ENCODE results near the gene NNAT.

NNAT gene

DNA sequence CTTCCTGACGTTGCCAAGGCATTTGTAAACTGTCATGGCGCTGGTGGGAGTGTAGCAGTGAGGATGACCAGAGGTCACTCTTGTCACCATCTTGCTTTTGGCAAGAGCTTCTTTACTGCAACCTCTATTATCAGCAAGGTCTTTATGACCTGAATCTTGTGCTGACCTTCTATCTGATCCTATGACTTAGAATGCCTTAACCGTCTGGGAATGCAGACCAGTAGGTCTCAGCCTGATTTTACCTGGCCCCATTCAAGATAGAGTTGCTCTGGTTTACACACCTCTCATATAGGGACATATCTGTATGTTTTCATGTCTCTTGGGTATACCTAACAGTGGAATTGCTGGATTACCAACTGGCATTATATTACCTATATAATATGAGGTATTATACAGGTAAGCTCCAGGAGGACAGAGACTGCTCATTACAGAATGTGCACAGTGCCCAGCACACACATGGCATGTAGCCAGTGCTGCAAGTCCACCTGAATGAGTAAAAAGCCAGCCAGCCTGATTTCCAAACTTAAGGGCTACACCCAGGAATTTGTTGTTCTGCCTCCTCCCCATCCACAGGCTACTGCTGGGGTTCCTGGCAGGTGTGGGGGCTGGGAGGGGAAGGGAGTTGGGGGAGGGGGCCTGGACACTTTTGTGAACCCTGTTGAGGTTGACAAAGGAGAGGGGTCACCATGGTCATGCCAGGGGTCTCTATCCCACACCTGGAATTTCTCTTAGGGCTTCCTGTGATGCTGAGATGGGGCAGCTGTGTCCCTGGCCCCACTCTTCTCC lies 41.8 kb downstream of the NNAT start:
- Histone ChIP-seq H3K4me2 (ENCODE audit: insufficient read depth, low read length) (no peak overlapping the region), H3K79me2 (ENCODE audit: insufficient read depth, low read length) (no peaks in the 10 kb centered on the region), H3K4me1 (ENCODE audit: insufficient read depth, low read length) (peaks cover 24% of the 10 kb centered on the region), H4K20me1 (ENCODE audit: insufficient read depth, low read length) (peaks cover 15% of the 10 kb centered on the region; the same call in 1 of the 2 replicates), H3K9ac (ENCODE audit: low read depth, low read length) (no peak overlapping the region), H3K27me3 (ENCODE audit: insufficient read depth, low read length, poor library complexity) (peaks cover 31% of the 10 kb centered on the region), H3K9me3 (ENCODE audit: insufficient read depth, low read length, severe bottlenecking) (no peaks in the 10 kb centered on the region), H2AFZ (ENCODE audit: low read depth, low read length) (no peak overlapping the region), H3K27ac (ENCODE audit: low read length) (no peak overlapping the region), H3K36me3 (ENCODE audit: insufficient read depth, low read length) (no peaks in the 10 kb centered on the region), H3K4me3 (ENCODE audit: low read depth in 1 of 2, low read length in 2 of 2) (no peak overlapping the region)
- DNase-seq (no peak), ATAC-seq (ENCODE audit: insufficient read depth, low read depth) (no peak)
- TF ChIP-seq, protein P1, sequence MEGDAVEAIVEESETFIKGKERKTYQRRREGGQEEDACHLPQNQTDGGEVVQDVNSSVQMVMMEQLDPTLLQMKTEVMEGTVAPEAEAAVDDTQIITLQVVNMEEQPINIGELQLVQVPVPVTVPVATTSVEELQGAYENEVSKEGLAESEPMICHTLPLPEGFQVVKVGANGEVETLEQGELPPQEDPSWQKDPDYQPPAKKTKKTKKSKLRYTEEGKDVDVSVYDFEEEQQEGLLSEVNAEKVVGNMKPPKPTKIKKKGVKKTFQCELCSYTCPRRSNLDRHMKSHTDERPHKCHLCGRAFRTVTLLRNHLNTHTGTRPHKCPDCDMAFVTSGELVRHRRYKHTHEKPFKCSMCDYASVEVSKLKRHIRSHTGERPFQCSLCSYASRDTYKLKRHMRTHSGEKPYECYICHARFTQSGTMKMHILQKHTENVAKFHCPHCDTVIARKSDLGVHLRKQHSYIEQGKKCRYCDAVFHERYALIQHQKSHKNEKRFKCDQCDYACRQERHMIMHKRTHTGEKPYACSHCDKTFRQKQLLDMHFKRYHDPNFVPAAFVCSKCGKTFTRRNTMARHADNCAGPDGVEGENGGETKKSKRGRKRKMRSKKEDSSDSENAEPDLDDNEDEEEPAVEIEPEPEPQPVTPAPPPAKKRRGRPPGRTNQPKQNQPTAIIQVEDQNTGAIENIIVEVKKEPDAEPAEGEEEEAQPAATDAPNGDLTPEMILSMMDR (IDR thresholded peaks at IDR 0.05; ENCODE audit: borderline replicate concordance, extremely low read depth, low read length, poor library complexity, severe bottlenecking), result no peak

DNA sequence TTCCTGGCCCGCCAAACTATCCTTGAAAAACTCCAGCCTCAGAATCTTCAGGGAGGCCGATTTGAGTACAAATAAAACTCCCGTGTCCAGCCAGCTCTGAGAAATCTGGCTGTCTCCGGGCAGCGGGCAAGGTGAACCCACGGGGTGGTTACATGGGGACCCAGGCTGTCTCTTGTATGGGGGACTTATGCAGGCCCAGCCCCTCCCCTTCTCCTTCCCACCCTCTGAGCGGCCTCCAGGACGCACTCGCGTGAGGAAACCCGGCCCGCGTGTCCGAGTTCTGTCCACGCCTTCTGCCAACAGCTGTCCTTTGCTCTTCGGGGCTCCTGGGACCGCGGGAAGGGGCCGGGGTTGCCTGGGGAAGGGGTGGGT lies 43.0 kb downstream of the NNAT start:
- peaks cover 16% of the 10 kb centered on the region; the same call in 1 of the 2 replicates for H4K20me1 ChIP-seq (ENCODE audit: insufficient read depth, low read length)
- no peaks in the 10 kb centered on the region for H3K79me2 ChIP-seq (ENCODE audit: insufficient read depth, low read length)
- H3K9me3 ChIP-seq (ENCODE audit: insufficient read depth, low read length, severe bottlenecking), result no peaks in the 10 kb centered on the region
- H3K4me2 ChIP-seq (ENCODE audit: insufficient read depth, low read length), result 0 out of 2 replicates have a peak overlapping the region, but pooled peaks have one; percentile 16
- H3K27me3 ChIP-seq (ENCODE audit: insufficient read depth, low read length, poor library complexity), result peaks cover 35% of the 10 kb centered on the region
- no peak for TF ChIP-seq EZH2 (IDR thresholded peaks at IDR 0.05; ENCODE audit: borderline replicate concordance, low read depth, low read length, severe bottlenecking)
- TF ChIP-seq, protein P1 (IDR thresholded peaks at IDR 0.05; ENCODE audit: borderline replicate concordance, extremely low read depth, low read length, poor library complexity, severe bottlenecking), result no peak
- no peak for DNase-seq
- H3K27ac ChIP-seq (ENCODE audit: low read length), result no peak overlapping the region
- H2AFZ ChIP-seq (ENCODE audit: low read depth, low read length), result no peak overlapping the region
- 0 out of 3 replicates have a peak, but pooled peaks have one; percentile 8 for ATAC-seq (ENCODE audit: insufficient read depth, low read depth)
- H3K4me1 ChIP-seq (ENCODE audit: insufficient read depth, low read length), result peaks cover 29% of the 10 kb centered on the region
- H3K9ac ChIP-seq (ENCODE audit: low read depth, low read length), result no peak overlapping the region
- H3K36me3 ChIP-seq (ENCODE audit: insufficient read depth, low read length), result no peaks in the 10 kb centered on the region
- H3K4me3 ChIP-seq (ENCODE audit: low read depth in 1 of 2, low read length in 2 of 2), result no peak overlapping the region

DNA sequence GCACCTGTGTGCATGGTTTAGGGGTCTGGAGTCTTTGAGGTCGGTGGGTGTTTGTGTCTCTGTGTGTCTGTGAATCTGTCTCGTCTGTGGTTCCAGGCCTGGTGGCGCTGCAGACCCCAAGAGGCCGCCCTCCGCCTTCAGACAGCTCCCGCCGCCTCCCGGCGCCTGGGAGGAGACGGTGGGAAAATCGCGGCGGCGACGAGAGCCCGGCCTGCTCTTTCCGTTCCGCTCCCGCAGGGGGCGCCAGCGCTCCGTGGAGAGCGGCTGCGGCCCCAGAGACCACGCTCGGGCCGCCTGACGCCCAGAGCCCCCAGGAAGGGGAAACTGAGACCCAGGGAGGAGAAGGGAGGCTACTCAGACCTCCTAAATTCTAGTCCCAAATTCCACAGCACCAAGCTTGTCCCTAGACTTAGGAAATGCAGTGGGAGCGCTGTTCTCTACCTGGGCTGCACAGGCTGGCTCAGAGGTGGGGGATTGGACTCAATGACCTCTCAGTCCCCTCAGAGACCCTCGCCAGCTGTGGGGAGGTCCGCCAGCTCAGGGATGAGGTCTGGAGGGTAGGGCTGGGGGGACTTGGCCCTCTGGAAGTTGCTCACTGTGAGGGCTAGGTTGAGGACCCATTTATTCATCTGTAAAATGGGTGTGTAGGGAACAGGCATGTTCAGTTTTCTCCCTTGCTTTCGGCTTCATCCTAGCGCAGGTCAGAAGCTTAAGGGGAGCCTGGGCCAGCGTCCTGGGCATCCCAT lies 43.5 kb downstream of the NNAT start:
- H4K20me1 ChIP-seq (ENCODE audit: insufficient read depth, low read length), result peaks cover 16% of the 10 kb centered on the region; the same call in 1 of the 2 replicates
- ATAC-seq (ENCODE audit: insufficient read depth, low read depth) (peak; percentile 75), DNase-seq (peak; percentile 55)
- peaks cover 35% of the 10 kb centered on the region for H3K27me3 ChIP-seq (ENCODE audit: insufficient read depth, low read length, poor library complexity)
- H3K36me3 ChIP-seq (ENCODE audit: insufficient read depth, low read length), result no peaks in the 10 kb centered on the region
- TF ChIP-seq, protein P1 (IDR thresholded peaks at IDR 0.05; ENCODE audit: borderline replicate concordance, extremely low read depth, low read length, poor library complexity, severe bottlenecking), result peak; percentile 91
- TF ChIP-seq EZH2 (IDR thresholded peaks at IDR 0.05; ENCODE audit: borderline replicate concordance, low read depth, low read length, severe bottlenecking), result no peak
- H3K27ac ChIP-seq (ENCODE audit: low read length), result no peak overlapping the region
- 0 out of 2 replicates have a peak overlapping the region, but pooled peaks have one; percentile 16 for H3K4me2 ChIP-seq (ENCODE audit: insufficient read depth, low read length)
- no peaks in the 10 kb centered on the region for H3K79me2 ChIP-seq (ENCODE audit: insufficient read depth, low read length)
- no peaks in the 10 kb centered on the region for H3K9me3 ChIP-seq (ENCODE audit: insufficient read depth, low read length, severe bottlenecking)
- H3K4me1 ChIP-seq (ENCODE audit: insufficient read depth, low read length), result peaks cover 29% of the 10 kb centered on the region
- no peak overlapping the region for H3K4me3 ChIP-seq (ENCODE audit: low read depth in 1 of 2, low read length in 2 of 2)
- H2AFZ ChIP-seq (ENCODE audit: low read depth, low read length), result no peak overlapping the region
- H3K9ac ChIP-seq (ENCODE audit: low read depth, low read length), result no peak overlapping the region
